Upper lobe of left lung (tissue), 6 donors: Measurements from ENCODE around the gene PIP5K1C. TPM values are rescaled to one million over a fixed set of nuclear protein-coding genes. Genes with fewer than 3 reads are reported as not detected.

Experiments used
- ATAC-seq, 2 donors: fragments of 200-7000 bp; cut with Tn5 transposase; one replicate each; pipeline ENCODE4 v1.9.1; 2022; ENCODE audit warnings: mild to moderate bottlenecking in 2 of 2, moderate library complexity in 2 of 2; ENCODE audit not compliant: low FRiP score in 2 of 2
- DNase-seq, 2 donors: peaks; one replicate each; pipeline ENCODE4 v3.0.0-alpha.2; 2019 to 2020
- H3K27ac ChIP-seq, 4 donors: fragments of 200-600 bp; sonication (generic); one replicate each; pipeline ENCODE4 v1.5.1; 2016 to 2019
- H3K27me3 ChIP-seq, 4 donors: fragments of 200-600 bp; sonication (generic); one replicate each; pipeline ENCODE4 v1.5.1; 2017 to 2019
- H3K36me3 ChIP-seq, 4 donors: fragments of 200-600 bp; sonication (generic); one replicate each; pipeline ENCODE4 v1.5.1; 2016 to 2019
- H3K4me1 ChIP-seq, 4 donors: fragments of 200-600 bp; sonication (generic); one replicate each; pipeline ENCODE4 v1.5.1; 2018 to 2019
- H3K4me3 ChIP-seq, 4 donors: fragments of 200-600 bp; sonication (generic); one replicate each; pipeline ENCODE4 v1.5.1; 2017 to 2019; ENCODE audit warnings: mild to moderate bottlenecking in 2 of 4, moderate library complexity in 1 of 4
- H3K9me3 ChIP-seq, 4 donors: fragments of 200-600 bp; sonication (generic); one replicate each; pipeline ENCODE4 v1.5.1; 2018 to 2019
- EP300 ChIP-seq, 4 donors: sonication (generic); formaldehyde crosslinking; IDR thresholded peaks; one replicate each; pipeline ENCODE4 v1.5.1; 2017; ENCODE audit warnings: antibody characterized with exemption in 4 of 4, control low read depth in 2 of 4
- POLR2A ChIP-seq, 4 donors: fragments of 450-650 bp; IDR thresholded peaks; one replicate each; pipeline ENCODE4 v1.5.1; 2016 to 2017; ENCODE audit warnings: antibody characterized with exemption in 4 of 4, mild to moderate bottlenecking in 2 of 4
- POLR2AphosphoS5 ChIP-seq, 2 donors: sonication (generic); formaldehyde crosslinking; IDR thresholded peaks; one replicate each; pipeline ENCODE4 v1.5.1; 2017; ENCODE audit warnings: antibody characterized with exemption in 2 of 2
- WGBS, 2 donors: methylation state at CpG; one replicate each; pipeline ENCODE4 v1.1.5; 2017 to 2018; 5-methylcytosine and 5-hydroxymethylcytosine counted together
- total RNA-seq, 6 donors: library from RNA; depleted of rRNA in 4 of 6; stranded (reverse); fragments of >200 nt in 4 of 6; gene quantifications; one replicate each; pipeline versions ENCODE4 v1.1.0 to v1.2.1, GENCODE V29; 2016 to 2021
- TF ChIP-seq, protein P1 (sequence below), 6 experiments: fragments of 450-650 bp in 4 of 6; fragments of 200-600 bp in 2 of 6; sonication (generic) in 2 of 6; IDR thresholded peaks; one replicate each; pipeline ENCODE4 v1.5.1; 2016 to 2019; ENCODE audit warnings: antibody characterized with exemption in 6 of 6
- donor health status: DM: no; HTN: no; CAD: no; lungs with moderate emphysema.
- donor health status: DM: no; HTN: yes; CAD: no; lungs with severe emphysema.

The PIP5K1C gene
- total RNA-seq, 6 donors from 2014 or later: 24.6 to 64.1 (median 43.1) TPM

DNA sequence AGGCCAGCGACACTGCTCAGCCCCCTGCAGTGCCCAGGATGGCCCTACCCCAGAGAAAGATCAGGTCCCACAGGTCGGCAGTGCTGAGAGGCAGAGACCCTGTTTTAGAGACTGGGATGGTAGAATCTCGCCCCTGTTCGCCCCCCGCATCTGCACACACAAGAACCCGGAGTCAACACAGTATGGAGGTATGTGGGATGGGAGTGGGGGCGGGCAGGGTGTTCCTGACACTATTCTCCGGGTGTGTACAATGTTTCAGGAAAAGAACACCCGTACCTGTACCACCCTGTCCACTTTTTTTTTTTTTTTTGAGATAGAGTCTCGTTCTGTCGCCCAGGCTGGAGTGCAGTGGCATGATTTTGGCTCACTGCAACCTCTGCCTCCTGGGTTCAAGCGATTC lies 19.3 kb downstream of the PIP5K1C start:
- no peak for TF ChIP-seq EP300 (IDR thresholded peaks at IDR 0.05)
- TF ChIP-seq POLR2A (IDR thresholded peaks at IDR 0.05): no peak
- no peak for TF ChIP-seq POLR2AphosphoS5 (IDR thresholded peaks at IDR 0.05)
- TF ChIP-seq, protein P1, sequence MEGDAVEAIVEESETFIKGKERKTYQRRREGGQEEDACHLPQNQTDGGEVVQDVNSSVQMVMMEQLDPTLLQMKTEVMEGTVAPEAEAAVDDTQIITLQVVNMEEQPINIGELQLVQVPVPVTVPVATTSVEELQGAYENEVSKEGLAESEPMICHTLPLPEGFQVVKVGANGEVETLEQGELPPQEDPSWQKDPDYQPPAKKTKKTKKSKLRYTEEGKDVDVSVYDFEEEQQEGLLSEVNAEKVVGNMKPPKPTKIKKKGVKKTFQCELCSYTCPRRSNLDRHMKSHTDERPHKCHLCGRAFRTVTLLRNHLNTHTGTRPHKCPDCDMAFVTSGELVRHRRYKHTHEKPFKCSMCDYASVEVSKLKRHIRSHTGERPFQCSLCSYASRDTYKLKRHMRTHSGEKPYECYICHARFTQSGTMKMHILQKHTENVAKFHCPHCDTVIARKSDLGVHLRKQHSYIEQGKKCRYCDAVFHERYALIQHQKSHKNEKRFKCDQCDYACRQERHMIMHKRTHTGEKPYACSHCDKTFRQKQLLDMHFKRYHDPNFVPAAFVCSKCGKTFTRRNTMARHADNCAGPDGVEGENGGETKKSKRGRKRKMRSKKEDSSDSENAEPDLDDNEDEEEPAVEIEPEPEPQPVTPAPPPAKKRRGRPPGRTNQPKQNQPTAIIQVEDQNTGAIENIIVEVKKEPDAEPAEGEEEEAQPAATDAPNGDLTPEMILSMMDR (IDR thresholded peaks at IDR 0.05): no peak

DNA sequence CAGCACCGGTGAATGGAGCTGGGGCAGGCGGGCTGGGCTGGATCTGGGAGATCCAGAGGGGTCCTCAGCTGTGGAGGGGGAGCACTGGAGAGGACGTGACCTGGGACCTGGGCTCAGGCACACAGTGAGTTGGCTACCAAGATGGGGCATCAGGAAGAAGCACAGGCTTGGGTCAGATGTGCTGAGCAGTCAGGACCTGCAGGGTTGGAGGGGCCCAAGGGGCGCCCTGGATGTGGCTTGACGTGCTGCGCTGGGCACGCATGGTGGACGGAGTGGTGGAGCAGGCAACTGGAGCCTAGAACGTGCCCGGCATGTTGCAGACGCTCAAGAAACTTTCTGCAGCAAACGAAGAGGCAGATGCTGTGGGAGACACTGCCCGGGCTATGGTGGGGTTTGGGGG lies 20.7 kb downstream of the PIP5K1C start:
- Histone ChIP-seq H3K4me3 (no peak overlapping the region), H3K27me3 (no peaks in the 10 kb centered on the region), H3K4me1 (peaks cover 0 to 21% (median 0%) of the 10 kb centered on the region in 4 donors), H3K36me3 (peaks cover 0 to 16% (median 11%) of the 10 kb centered on the region in 4 donors), H3K27ac (no peak overlapping the region), H3K9me3 (peaks cover 0 to 6% (median 3%) of the 10 kb centered on the region in 4 donors)
- WGBS, 2 donors: 91 to 96% methylated on average over 13 of the region's 13 CpGs
- TF ChIP-seq POLR2AphosphoS5 (IDR thresholded peaks at IDR 0.05) (no peak), POLR2A (IDR thresholded peaks at IDR 0.05) (no peak), EP300 (IDR thresholded peaks at IDR 0.05) (no peak)
- TF ChIP-seq, protein P1 (IDR thresholded peaks at IDR 0.05): no peak
- no peak for ATAC-seq
- no peak for DNase-seq

More for the DNA sequence above, 19.3 kb downstream of the PIP5K1C start:
- peaks cover 0 to 12% (median 0%) of the 10 kb centered on the region in 4 donors for H3K4me1 ChIP-seq
- H3K4me3 ChIP-seq: no peak overlapping the region
- no peaks in the 10 kb centered on the region for H3K27me3 ChIP-seq
- H3K27ac ChIP-seq: no peak overlapping the region
- peaks cover 0 to 9% (median 4%) of the 10 kb centered on the region in 4 donors for H3K9me3 ChIP-seq
- 94 to 95% methylated on average over 12 of the region's 12 CpGs for WGBS, 2 donors
- no peak for ATAC-seq
- H3K36me3 ChIP-seq: peaks cover 0 to 19% (median 13%) of the 10 kb centered on the region in 4 donors
- no peak for DNase-seq

GRCh38 chr19:3679138-3679537 lies 21.1 kb downstream of the PIP5K1C start:
- no peak for ATAC-seq
- Histone ChIP-seq H3K27ac (no peak overlapping the region), H3K27me3 (no peaks in the 10 kb centered on the region), H3K36me3 (peaks cover 0 to 12% (median 6%) of the 10 kb centered on the region in 4 donors), H3K4me3 (no peak overlapping the region), H3K9me3 (peaks cover 0 to 2% (median under 1%) of the 10 kb centered on the region in 4 donors), H3K4me1 (peaks cover 0 to 21% (median 0%) of the 10 kb centered on the region in 4 donors)
- DNase-seq: no peak
- 90 to 92% methylated on average over 12 of the region's 12 CpGs for WGBS, 2 donors
- no peak for TF ChIP-seq POLR2AphosphoS5 (IDR thresholded peaks at IDR 0.05)
- TF ChIP-seq POLR2A (IDR thresholded peaks at IDR 0.05): no peak
- TF ChIP-seq, protein P1 (IDR thresholded peaks at IDR 0.05): no peak
- TF ChIP-seq EP300 (IDR thresholded peaks at IDR 0.05): no peak

- no peak for DNase-seq
- no peak for ATAC-seq
- no peaks in the 10 kb centered on the region for H3K9me3 ChIP-seq
- TF ChIP-seq, protein P1 (IDR thresholded peaks at IDR 0.05): no peak
- no peak for TF ChIP-seq EP300 (IDR thresholded peaks at IDR 0.05)
- TF ChIP-seq POLR2A (IDR thresholded peaks at IDR 0.05): no peak
- no peak for TF ChIP-seq POLR2AphosphoS5 (IDR thresholded peaks at IDR 0.05)
- WGBS, 2 donors: 97 to 98% methylated on average over 3 of the region's 3 CpGs
- no peak overlapping the region for H3K4me3 ChIP-seq
- H3K4me1 ChIP-seq: peaks cover 0 to 18% (median 0%) of the 10 kb centered on the region in 4 donors
- H3K36me3 ChIP-seq: peaks cover 0 to 8% (median 4%) of the 10 kb centered on the region in 4 donors
- H3K27ac ChIP-seq: no peak overlapping the region
- no peaks in the 10 kb centered on the region for H3K27me3 ChIP-seq
These were observed 22.1 kb downstream of the PIP5K1C start for GRCh38 chr19:3678188-3678587.
